HL-60 (cell line): Measurements from ENCODE around the gene ASS1.

Source experiments
- DNase-seq, 2 experiments: peaks; one replicate each; pipeline ENCODE4 v3.0.0-alpha.2; 2010 to 2020; ENCODE audit warnings: low read depth in 1 of 2, low spot score in 1 of 2
- H3K27ac ChIP-seq: fragments of 250-450 bp; sonication (Bioruptor Pico); replicated peaks from 2 replicates; pipeline ENCODE4 v1.5.1; 2020; ENCODE audit warnings: mild to moderate bottlenecking, moderate library complexity
- H3K27me3 ChIP-seq: fragments of 250-450 bp; sonication (Bioruptor Pico); 2 replicates; pipeline ENCODE4 v1.5.1; 2021; ENCODE audit warnings: mild to moderate bottlenecking, moderate library complexity; ENCODE audit not compliant: insufficient read depth, poor library complexity, severe bottlenecking
- H3K4me3 ChIP-seq: replicated peaks from 2 replicates; pipeline ENCODE4 v1.5.1; 2011; ENCODE audit warnings: mild to moderate bottlenecking, control low read depth, low read length; ENCODE audit not compliant: insufficient read depth
- GABPA ChIP-seq: IDR thresholded peaks from 2 replicates; pipeline ENCODE4 v1.6.1; 2012; ENCODE audit warnings: low read depth
- POLR2AphosphoS5 ChIP-seq: IDR thresholded peaks from 2 replicates; pipeline ENCODE4 v1.6.1; 2012; ENCODE audit warnings: low read depth
- SPI1 ChIP-seq: IDR thresholded peaks from 2 replicates; pipeline ENCODE4 v1.6.1; 2012; ENCODE audit warnings: low read depth, mild to moderate bottlenecking, borderline replicate concordance
- TF ChIP-seq, protein P1 (sequence below): IDR thresholded peaks from 2 replicates; pipeline ENCODE4 v1.6.1; 2012; ENCODE audit warnings: low read depth; ENCODE audit not compliant: insufficient replicate concordance
- TF ChIP-seq, protein P2 (sequence below): IDR thresholded peaks from one replicate; pipeline ENCODE4 v1.5.1; 2011; ENCODE audit warnings: low read length, control low read depth, inconsistent platforms; ENCODE audit not compliant: insufficient read depth

Gene ASS1

DNA sequence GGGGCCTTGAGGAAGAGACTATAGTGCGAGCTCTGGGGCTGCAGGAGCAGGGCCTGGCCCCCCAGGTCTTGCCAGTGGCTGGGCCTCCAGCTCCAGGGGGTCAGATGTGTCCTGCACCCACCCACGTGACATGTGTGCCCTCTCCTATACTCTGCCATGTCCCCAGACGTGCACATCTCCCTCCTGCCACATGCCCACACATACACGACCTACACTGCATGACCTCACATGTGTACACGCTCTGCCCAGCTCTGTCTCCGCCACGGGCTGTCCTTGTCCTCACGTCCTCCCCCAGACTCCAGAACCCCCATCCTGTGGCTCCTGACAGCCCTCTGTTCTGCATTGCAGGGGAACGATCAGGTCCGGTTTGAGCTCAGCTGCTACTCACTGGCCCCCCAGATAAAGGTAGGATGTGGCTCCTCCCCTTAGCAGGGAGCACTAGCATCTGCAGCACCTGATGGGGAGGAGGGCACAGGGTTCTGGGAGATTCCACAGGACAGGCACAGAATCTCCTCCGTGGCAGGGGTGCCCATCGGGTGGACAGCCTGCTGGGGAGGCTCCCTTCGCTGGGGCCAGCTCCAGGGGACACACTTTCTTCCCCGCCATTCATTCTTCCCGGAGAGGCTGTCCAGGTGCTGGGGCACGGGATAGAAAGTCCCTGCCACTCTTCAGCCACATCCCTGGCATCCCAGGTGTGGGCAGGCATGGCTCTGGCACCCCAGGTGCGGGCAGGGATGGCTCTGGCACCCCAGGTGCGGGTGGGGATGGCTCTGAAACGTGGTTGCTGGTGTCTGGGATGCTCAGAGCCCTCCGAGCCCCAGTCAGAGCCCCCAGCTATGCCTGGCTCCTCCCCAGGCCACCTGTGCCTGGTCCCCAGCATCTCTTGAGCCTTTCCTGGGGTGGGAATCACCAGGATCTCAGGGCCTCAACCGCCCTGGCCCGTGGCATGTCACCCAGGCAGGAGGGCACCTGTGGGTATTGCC lies 19.3 kb downstream of the ASS1 start:
- no peak for TF ChIP-seq POLR2AphosphoS5
- no peak for TF ChIP-seq SPI1
- TF ChIP-seq GABPA, result no peak
- TF ChIP-seq, protein P1, sequence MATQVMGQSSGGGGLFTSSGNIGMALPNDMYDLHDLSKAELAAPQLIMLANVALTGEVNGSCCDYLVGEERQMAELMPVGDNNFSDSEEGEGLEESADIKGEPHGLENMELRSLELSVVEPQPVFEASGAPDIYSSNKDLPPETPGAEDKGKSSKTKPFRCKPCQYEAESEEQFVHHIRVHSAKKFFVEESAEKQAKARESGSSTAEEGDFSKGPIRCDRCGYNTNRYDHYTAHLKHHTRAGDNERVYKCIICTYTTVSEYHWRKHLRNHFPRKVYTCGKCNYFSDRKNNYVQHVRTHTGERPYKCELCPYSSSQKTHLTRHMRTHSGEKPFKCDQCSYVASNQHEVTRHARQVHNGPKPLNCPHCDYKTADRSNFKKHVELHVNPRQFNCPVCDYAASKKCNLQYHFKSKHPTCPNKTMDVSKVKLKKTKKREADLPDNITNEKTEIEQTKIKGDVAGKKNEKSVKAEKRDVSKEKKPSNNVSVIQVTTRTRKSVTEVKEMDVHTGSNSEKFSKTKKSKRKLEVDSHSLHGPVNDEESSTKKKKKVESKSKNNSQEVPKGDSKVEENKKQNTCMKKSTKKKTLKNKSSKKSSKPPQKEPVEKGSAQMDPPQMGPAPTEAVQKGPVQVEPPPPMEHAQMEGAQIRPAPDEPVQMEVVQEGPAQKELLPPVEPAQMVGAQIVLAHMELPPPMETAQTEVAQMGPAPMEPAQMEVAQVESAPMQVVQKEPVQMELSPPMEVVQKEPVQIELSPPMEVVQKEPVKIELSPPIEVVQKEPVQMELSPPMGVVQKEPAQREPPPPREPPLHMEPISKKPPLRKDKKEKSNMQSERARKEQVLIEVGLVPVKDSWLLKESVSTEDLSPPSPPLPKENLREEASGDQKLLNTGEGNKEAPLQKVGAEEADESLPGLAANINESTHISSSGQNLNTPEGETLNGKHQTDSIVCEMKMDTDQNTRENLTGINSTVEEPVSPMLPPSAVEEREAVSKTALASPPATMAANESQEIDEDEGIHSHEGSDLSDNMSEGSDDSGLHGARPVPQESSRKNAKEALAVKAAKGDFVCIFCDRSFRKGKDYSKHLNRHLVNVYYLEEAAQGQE, result no peak
- TF ChIP-seq, protein P2, sequence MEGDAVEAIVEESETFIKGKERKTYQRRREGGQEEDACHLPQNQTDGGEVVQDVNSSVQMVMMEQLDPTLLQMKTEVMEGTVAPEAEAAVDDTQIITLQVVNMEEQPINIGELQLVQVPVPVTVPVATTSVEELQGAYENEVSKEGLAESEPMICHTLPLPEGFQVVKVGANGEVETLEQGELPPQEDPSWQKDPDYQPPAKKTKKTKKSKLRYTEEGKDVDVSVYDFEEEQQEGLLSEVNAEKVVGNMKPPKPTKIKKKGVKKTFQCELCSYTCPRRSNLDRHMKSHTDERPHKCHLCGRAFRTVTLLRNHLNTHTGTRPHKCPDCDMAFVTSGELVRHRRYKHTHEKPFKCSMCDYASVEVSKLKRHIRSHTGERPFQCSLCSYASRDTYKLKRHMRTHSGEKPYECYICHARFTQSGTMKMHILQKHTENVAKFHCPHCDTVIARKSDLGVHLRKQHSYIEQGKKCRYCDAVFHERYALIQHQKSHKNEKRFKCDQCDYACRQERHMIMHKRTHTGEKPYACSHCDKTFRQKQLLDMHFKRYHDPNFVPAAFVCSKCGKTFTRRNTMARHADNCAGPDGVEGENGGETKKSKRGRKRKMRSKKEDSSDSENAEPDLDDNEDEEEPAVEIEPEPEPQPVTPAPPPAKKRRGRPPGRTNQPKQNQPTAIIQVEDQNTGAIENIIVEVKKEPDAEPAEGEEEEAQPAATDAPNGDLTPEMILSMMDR, result no peak
- H3K27me3 ChIP-seq, result no peaks in the 10 kb centered on the region
- no peak overlapping the region for H3K4me3 ChIP-seq
- no peak overlapping the region for H3K27ac ChIP-seq
- no peak for DNase-seq

DNA sequence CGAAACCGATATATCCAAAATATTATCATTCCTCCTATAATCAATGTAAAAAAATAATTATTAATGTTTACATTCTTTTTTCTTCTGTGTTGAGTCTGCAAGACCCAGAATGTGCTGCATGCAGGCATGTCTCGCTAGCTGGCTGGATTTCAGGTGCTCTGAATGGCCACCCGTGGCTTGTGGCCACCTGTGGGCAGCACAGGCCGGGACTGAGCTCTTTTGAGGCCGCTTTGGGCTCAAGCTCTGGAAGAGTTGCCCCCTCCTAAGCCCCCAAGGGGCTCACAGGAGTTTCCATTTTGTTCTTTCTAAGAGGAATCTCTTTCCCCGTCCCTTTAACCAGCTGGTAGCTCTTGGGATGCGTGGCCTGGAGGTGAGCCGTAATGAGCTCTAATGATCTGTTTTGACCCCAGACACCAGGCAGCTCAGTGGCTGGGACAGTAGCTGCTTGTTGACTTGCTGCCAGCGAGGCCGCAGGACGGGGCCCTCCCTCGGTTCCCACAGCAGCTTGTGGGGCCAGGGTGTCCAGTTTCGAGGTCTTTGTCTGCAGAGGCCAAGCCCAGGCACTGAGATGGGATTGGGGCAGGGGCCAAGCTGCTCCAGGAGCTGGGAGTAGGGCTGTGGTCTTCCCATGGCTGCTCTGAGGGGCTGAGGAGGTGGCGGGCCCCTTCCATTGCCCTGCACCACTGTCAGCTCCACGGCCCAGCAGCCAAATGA lies 20.8 kb downstream of the ASS1 start:
- TF ChIP-seq POLR2AphosphoS5, result no peak
- no peak for TF ChIP-seq SPI1
- TF ChIP-seq, protein P2, result no peak
- TF ChIP-seq, protein P1, result no peak
- TF ChIP-seq GABPA, result no peak
- no peak for DNase-seq
- Histone ChIP-seq H3K27ac (no peak overlapping the region), H3K4me3 (no peak overlapping the region), H3K27me3 (no peaks in the 10 kb centered on the region)

DNA sequence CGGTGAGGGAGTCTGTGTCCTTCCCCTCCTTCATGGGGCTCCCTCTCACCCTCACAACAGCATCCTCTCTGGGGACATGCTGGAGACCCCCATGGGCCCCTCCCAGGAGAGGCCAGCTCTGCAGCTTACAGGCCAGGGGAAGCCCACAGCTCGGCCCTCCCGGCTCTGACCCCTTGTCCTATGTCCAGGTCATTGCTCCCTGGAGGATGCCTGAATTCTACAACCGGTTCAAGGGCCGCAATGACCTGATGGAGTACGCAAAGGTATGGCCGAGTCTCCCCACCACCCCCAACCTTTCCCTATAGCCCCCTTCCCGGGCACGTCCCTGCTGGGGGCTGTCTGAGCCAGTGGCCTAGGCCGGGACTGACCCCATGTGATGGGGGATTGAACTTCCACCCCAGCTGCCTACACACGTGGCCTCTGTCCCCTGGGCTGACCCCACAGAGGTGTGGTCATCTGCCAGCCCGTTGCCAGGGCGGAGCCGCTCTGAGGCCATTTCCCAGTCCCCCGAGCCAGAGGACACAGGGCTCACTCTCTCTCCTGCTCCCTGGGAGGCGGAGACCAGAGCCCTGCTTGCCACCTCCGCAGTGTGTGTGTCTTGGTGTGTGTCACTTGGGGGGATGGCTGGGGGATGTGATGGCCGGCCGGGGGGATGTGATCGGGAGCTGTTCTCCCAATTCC lies 21.9 kb downstream of the ASS1 start:
- H3K27me3 ChIP-seq, result no peaks in the 10 kb centered on the region
- no peak overlapping the region for H3K27ac ChIP-seq
- DNase-seq, result no peak
- no peak overlapping the region for H3K4me3 ChIP-seq
- TF ChIP-seq, protein P1, result no peak
- TF ChIP-seq SPI1 (no peak), POLR2AphosphoS5 (no peak), GABPA (no peak)
- TF ChIP-seq, protein P2, result no peak
